Spinal cord (tissue), 10 donors: ENCODE measurements around the gene CEP41. TPM values are rescaled to one million over a fixed set of nuclear protein-coding genes. Genes with fewer than 3 reads are reported as not detected.
A peak's percentile ranks its signal among the peaks of the same experiment; 100 is the strongest.

Experiments used
- DNase-seq, 6 donors: peaks; one replicate each; pipeline versions ENCODE4 v3.0.0 to v3.0.0-alpha.2; 2013 to 2015; ENCODE audit warnings: low spot score in 6 of 6, low read depth in 4 of 6
- H3K27ac ChIP-seq: one replicate; pipeline ENCODE4 v1.5.1; 2013; ENCODE audit warnings: low read depth, low read length, control low read depth
- H3K27me3 ChIP-seq: one replicate; pipeline ENCODE4 v1.6.1; 2013; ENCODE audit warnings: low read length; ENCODE audit not compliant: control insufficient read depth, insufficient read depth
- H3K36me3 ChIP-seq: one replicate; pipeline ENCODE4 v1.6.1; 2013; ENCODE audit warnings: low read length; ENCODE audit not compliant: control insufficient read depth, insufficient read depth
- H3K4me1 ChIP-seq: one replicate; pipeline ENCODE4 v1.6.1; 2013; ENCODE audit warnings: low read length; ENCODE audit not compliant: control insufficient read depth, insufficient read depth
- H3K4me3 ChIP-seq: one replicate; pipeline ENCODE4 v1.5.1; 2013; ENCODE audit warnings: low read depth, low read length, control low read depth
- H3K9me3 ChIP-seq: one replicate; pipeline ENCODE4 v1.6.1; 2013; ENCODE audit warnings: low read length; ENCODE audit not compliant: control insufficient read depth, insufficient read depth
- WGBS: methylation state at CpG from one replicate; pipeline ENCODE4 v1.1.5; 2013; ENCODE audit warnings: missing lambda C conversion rate; ENCODE audit not compliant: insufficient coverage; 5-methylcytosine and 5-hydroxymethylcytosine counted together
- polyA plus RNA-seq, 2 donors: library from polyadenylated mRNA; unstranded; fragments of 120-200 nt; gene quantifications; one replicate each; pipeline ENCODE4 v1.2.1, GENCODE V29; 2013; ENCODE audit not compliant: insufficient read length in 2 of 2
- total RNA-seq, 2 donors: library from RNA; depleted of rRNA in 1 of 2; stranded (reverse); fragments of 120-200 nt in 1 of 2; fragments of >200 nt in 1 of 2; gene quantifications; one replicate each; pipeline versions ENCODE4 v1.2.3 to v1.2.4, GENCODE V29; 2013 to 2014
- donor health status: healthy.

The CEP41 gene
- total and polyA plus RNA-seq, 4 donors = 12.5 to 27.9 (median 19.7) TPM

- Histone ChIP-seq H3K4me3 (no peak overlapping the region), H3K27ac (no peak overlapping the region), H3K27me3 (no peaks in the 10 kb centered on the region), H3K4me1 (peaks cover 12% of the 10 kb centered on the region), H3K9me3 (peaks cover 4% of the 10 kb centered on the region), H3K36me3 (no peaks in the 10 kb centered on the region)
- no peak for DNase-seq
- WGBS = no CpG with 5 or more reads among the region's 3 CpGs
These were observed 42.2 kb upstream of the CEP41 start for GRCh38 chr7:130483031-130483430.

DNA sequence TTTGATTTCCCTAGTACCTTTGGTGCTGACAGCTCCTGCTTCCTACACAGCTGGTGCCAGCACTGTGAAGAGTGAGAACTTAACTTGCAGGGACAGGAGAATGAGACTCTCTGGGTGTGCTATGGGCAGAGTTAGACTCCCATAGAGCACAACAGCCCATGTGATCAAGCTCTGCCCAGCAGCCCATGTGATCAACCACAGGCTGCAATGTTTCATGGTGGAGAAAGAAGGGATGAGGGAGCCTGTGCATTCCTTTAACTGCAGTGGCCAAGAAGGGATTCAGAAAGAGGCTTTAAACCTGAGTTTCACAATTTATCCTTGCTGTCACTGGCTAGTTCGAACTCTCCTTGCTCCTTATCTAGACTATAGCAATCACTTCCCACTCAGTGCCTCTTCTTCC lies 41.1 kb upstream of the CEP41 start:
- DNase-seq = peak in 1 of 6 donors; percentile 25
- H3K4me1 ChIP-seq = peaks cover 11% of the 10 kb centered on the region
- no peak overlapping the region for H3K4me3 ChIP-seq
- H3K9me3 ChIP-seq = peaks cover 4% of the 10 kb centered on the region
- no peaks in the 10 kb centered on the region for H3K27me3 ChIP-seq
- whole genome bisulfite sequencing = no CpG with 5 or more reads among the region's 1 CpG
- no peak overlapping the region for H3K27ac ChIP-seq
- H3K36me3 ChIP-seq = no peaks in the 10 kb centered on the region

GRCh38 chr7:130479716-130480400 lies 39.0 kb upstream of the CEP41 start:
- H3K4me3 ChIP-seq = no peak overlapping the region
- no peaks in the 10 kb centered on the region for H3K36me3 ChIP-seq
- no CpG with 5 or more reads among the region's 1 CpG for WGBS
- H3K27ac ChIP-seq = no peak overlapping the region
- DNase-seq = no peak
- H3K9me3 ChIP-seq = peaks cover 4% of the 10 kb centered on the region
- peaks cover 5% of the 10 kb centered on the region for H3K4me1 ChIP-seq
- no peaks in the 10 kb centered on the region for H3K27me3 ChIP-seq

GRCh38 chr7:130478991-130479390 lies 38.2 kb upstream of the CEP41 start:
- H3K4me3 ChIP-seq = no peak overlapping the region
- H3K36me3 ChIP-seq = no peaks in the 10 kb centered on the region
- no CpG with 5 or more reads among the region's 3 CpGs for WGBS
- H3K27me3 ChIP-seq = no peaks in the 10 kb centered on the region
- peaks cover 4% of the 10 kb centered on the region for H3K9me3 ChIP-seq
- peaks cover 5% of the 10 kb centered on the region for H3K4me1 ChIP-seq
- DNase-seq = no peak
- H3K27ac ChIP-seq = no peak overlapping the region

DNA sequence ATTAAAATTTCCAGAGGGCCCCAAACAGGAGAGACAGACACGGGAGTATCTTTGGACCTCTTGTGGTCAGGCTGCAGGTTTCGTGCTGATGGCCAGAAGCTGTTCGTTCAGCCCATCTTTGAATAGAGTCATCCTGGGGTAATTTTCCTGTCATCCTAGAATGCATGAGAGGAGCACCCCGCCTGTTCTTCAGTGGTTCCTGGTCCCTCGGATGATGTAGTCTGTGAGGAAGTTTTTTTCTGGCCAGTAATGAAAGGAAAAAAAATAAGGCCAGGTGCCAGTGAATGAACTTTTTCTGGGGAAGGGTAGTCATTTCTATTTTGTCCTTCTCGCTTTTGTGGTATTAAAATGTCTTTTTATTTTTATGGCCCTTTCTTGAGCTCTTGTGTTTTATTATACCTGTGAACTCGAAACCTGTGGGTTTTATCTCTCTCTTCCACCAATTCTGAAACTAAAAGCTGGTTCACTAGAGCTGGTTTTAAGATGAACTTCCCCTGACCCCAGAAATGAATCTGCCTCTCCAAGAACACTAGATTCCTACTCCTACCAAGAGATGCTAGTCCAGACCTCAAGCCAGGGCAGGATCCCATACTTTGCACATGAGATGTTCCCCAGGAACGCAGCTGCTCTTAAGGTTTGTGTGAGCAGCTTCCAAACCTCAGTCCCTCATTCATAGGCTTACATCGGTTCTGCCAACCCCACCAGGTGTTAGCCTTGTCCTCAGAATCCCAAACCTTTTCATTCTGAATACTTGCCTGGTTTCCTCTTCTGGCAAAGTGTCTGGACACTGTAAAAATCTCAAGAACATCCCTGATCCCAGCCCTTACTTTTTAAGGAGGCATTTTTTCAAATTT lies 35.7 kb upstream of the CEP41 start:
- 65% methylated on average over 7 of the region's 9 CpGs for WGBS
- Histone ChIP-seq H3K4me3 (no peak overlapping the region), H3K36me3 (no peaks in the 10 kb centered on the region), H3K4me1 (peaks cover 5% of the 10 kb centered on the region), H3K9me3 (peaks cover 4% of the 10 kb centered on the region), H3K27ac (no peak overlapping the region), H3K27me3 (no peaks in the 10 kb centered on the region)
- peak in 1 of 6 donors; percentile 17 for DNase-seq

- Histone ChIP-seq H3K4me3 (no peak overlapping the region), H3K27ac (no peak overlapping the region)
- 24% methylated on average over 2 of the region's 7 CpGs for WGBS
These were observed 35.0 kb upstream of the CEP41 start for GRCh38 chr7:130475776-130476175.

GRCh38 chr7:130473876-130474275 lies 33.1 kb upstream of the CEP41 start:
- 66% methylated on average over 3 of the region's 4 CpGs for WGBS
- Histone ChIP-seq H3K27ac (no peak overlapping the region), H3K36me3 (no peaks in the 10 kb centered on the region), H3K4me3 (no peak overlapping the region), H3K4me1 (peaks cover 5% of the 10 kb centered on the region), H3K9me3 (peaks cover 4% of the 10 kb centered on the region), H3K27me3 (no peaks in the 10 kb centered on the region)
- DNase-seq = peak in 2 of 6 donors; percentile 22 to 60

More at GRCh38 chr7:130475776-130476175, 35.0 kb upstream of the CEP41 start:
- DNase-seq = peak in 2 of 6 donors; percentile 44 to 64
- Histone ChIP-seq H3K4me1 (peaks cover 5% of the 10 kb centered on the region), H3K36me3 (no peaks in the 10 kb centered on the region), H3K9me3 (peaks cover 4% of the 10 kb centered on the region), H3K27me3 (no peaks in the 10 kb centered on the region)

- DNase-seq = no peak
- H3K36me3 ChIP-seq = no peaks in the 10 kb centered on the region
- peaks cover 1% of the 10 kb centered on the region for H3K9me3 ChIP-seq
- peaks cover 5% of the 10 kb centered on the region for H3K4me1 ChIP-seq
- H3K4me3 ChIP-seq = no peak overlapping the region
- H3K27me3 ChIP-seq = no peaks in the 10 kb centered on the region
- no peak overlapping the region for H3K27ac ChIP-seq
These were observed 32.5 kb upstream of the CEP41 start for GRCh38 chr7:130473289-130473688.

DNA sequence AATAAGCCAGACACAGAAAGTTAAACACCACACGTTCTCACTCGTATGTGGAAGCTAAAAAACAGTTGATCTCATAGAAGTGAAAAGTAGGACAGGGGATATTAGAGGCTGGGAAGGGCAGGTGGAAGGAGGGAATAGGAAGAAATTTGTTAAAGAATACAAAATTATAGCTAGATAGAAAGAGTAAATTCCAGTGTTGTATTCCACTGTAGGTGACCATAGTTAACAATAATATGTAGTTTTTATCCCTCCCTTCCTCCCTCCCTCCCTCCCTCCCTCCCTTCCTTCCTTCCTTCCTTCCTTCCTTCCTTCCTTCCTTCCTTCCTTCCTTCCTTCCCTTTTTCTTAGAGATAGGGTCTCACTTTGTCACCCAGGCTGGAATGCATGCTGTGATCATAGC lies 31.2 kb upstream of the CEP41 start:
- H3K4me3 ChIP-seq = no peak overlapping the region
- H3K27ac ChIP-seq = no peak overlapping the region
- H3K27me3 ChIP-seq = no peaks in the 10 kb centered on the region
- H3K4me1 ChIP-seq = peaks cover 5% of the 10 kb centered on the region
- H3K36me3 ChIP-seq = no peaks in the 10 kb centered on the region
- H3K9me3 ChIP-seq = no peaks in the 10 kb centered on the region
- WGBS = no CpG with 5 or more reads among the region's 2 CpGs
- DNase-seq = no peak

DNA sequence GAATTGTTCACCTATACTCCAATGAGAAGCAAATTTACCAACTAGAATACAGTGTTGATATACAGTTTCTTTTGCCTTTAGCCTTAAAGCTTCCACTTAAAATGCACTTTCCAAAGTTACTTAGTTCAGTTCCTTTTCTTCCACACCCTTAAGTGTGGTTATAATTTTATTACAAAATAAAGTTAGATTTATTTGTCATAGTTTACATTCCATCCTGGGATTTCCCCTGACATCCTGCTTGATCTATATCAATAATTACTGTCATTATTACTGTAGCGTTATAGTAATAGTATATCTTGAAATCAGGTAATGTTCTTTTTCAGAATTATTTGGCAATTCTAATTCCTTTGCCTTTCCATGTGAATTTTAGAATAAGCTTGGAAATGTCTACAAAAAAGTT lies 27.8 kb upstream of the CEP41 start:
- WGBS = no CpG with 5 or more reads among the region's 1 CpG
- no peaks in the 10 kb centered on the region for H3K27me3 ChIP-seq
- no peaks in the 10 kb centered on the region for H3K36me3 ChIP-seq
- no peak overlapping the region for H3K4me3 ChIP-seq
- H3K9me3 ChIP-seq = no peaks in the 10 kb centered on the region
- no peak overlapping the region for H3K27ac ChIP-seq
- no peak for DNase-seq
- H3K4me1 ChIP-seq = no peaks in the 10 kb centered on the region
